ENCODE results near the gene STAG1. TPM values are rescaled to one million over a fixed set of nuclear protein-coding genes. Genes with fewer than 3 reads are reported as not detected.

STAG1 gene
- total and polyA plus RNA-seq, 4 donors, result 4.6 to 28.0 (median 16.6) TPM

GRCh38 chr3:136634821-136635220, 117.4 kb downstream of the STAG1 start:
- Histone ChIP-seq H3K36me3 (ENCODE audit: control insufficient read depth in 4 of 4, insufficient read depth in 3 of 4, low read depth in 1 of 4, low read length in 3 of 4) (no peaks in the 10 kb centered on the region), H3K9me3 (ENCODE audit: control insufficient read depth in 4 of 4, low read length in 3 of 4) (no peaks in the 10 kb centered on the region), H3K4me1 (ENCODE audit: control insufficient read depth in 4 of 4, insufficient read depth in 4 of 4, low read length in 3 of 4) (peaks cover 3 to 22% (median 9%) of the 10 kb centered on the region in 4 donors), H3K27ac (ENCODE audit: low read depth in 1 of 2, low read length in 2 of 2) (no peak overlapping the region), H3K27me3 (ENCODE audit: control insufficient read depth in 4 of 4, insufficient read depth in 4 of 4, low read length in 3 of 4) (no peaks in the 10 kb centered on the region), H3K4me3 (ENCODE audit: low read depth in 1 of 3, low read length in 3 of 3) (no peak overlapping the region), H3K9ac (ENCODE audit: low read depth in 1 of 2, low read length in 2 of 2) (no peak overlapping the region)
- no peak for TF ChIP-seq JUND (IDR thresholded peaks at IDR 0.05)
- TF ChIP-seq RAD21 (IDR thresholded peaks at IDR 0.05), result no peak
- no peak for TF ChIP-seq FOXA1 (IDR thresholded peaks at IDR 0.05)
- no peak for TF ChIP-seq FOXA2 (IDR thresholded peaks at IDR 0.05)
- no peak for TF ChIP-seq ZBTB33 (IDR thresholded peaks at IDR 0.05)
- no peak for TF ChIP-seq HNF4G (IDR thresholded peaks at IDR 0.05)
- no peak for TF ChIP-seq NR2F2 (IDR thresholded peaks at IDR 0.05)
- WGBS, result 88% methylated on average over 4 of the region's 4 CpGs
- no peak for DNase-seq (ENCODE audit: low spot score)

GRCh38 chr3:136632625-136633081, 119.5 kb downstream of the STAG1 start:
- DNase-seq (ENCODE audit: low spot score), result no peak
- H3K9ac ChIP-seq (ENCODE audit: low read depth in 1 of 2, low read length in 2 of 2), result no peak overlapping the region
- peaks cover 0 to 2% (median 0%) of the 10 kb centered on the region in 4 donors for H3K36me3 ChIP-seq (ENCODE audit: control insufficient read depth in 4 of 4, insufficient read depth in 3 of 4, low read depth in 1 of 4, low read length in 3 of 4)
- peaks cover 3 to 22% (median 9%) of the 10 kb centered on the region in 4 donors for H3K4me1 ChIP-seq (ENCODE audit: control insufficient read depth in 4 of 4, insufficient read depth in 4 of 4, low read length in 3 of 4)
- TF ChIP-seq JUND (IDR thresholded peaks at IDR 0.05), result no peak
- peak; percentile 16 for TF ChIP-seq SP1 (IDR thresholded peaks at IDR 0.05)
- TF ChIP-seq HNF4A (conservative IDR thresholded peaks at IDR 0.05), result peak; percentile 23 to 47
- no peak overlapping the region for H3K4me3 ChIP-seq (ENCODE audit: low read depth in 1 of 3, low read length in 3 of 3)
- no peaks in the 10 kb centered on the region for H3K27me3 ChIP-seq (ENCODE audit: control insufficient read depth in 4 of 4, insufficient read depth in 4 of 4, low read length in 3 of 4)
- WGBS, result 75% methylated on average over 5 of the region's 5 CpGs
- no peak overlapping the region for H3K27ac ChIP-seq (ENCODE audit: low read depth in 1 of 2, low read length in 2 of 2)
- H3K9me3 ChIP-seq (ENCODE audit: control insufficient read depth in 4 of 4, low read length in 3 of 4), result no peaks in the 10 kb centered on the region

- H3K4me1 ChIP-seq (ENCODE audit: control insufficient read depth in 4 of 4, insufficient read depth in 4 of 4, low read length in 3 of 4), result peaks cover 3 to 25% (median 11%) of the 10 kb centered on the region in 4 donors
- H3K27me3 ChIP-seq (ENCODE audit: control insufficient read depth in 4 of 4, insufficient read depth in 4 of 4, low read length in 3 of 4), result no peaks in the 10 kb centered on the region
- DNase-seq (ENCODE audit: low spot score), result no peak
- H3K4me3 ChIP-seq (ENCODE audit: low read depth in 1 of 3, low read length in 3 of 3), result no peak overlapping the region
- no peak overlapping the region for H3K27ac ChIP-seq (ENCODE audit: low read depth in 1 of 2, low read length in 2 of 2)
- peaks cover 0 to 2% (median 0%) of the 10 kb centered on the region in 4 donors for H3K36me3 ChIP-seq (ENCODE audit: control insufficient read depth in 4 of 4, insufficient read depth in 3 of 4, low read depth in 1 of 4, low read length in 3 of 4)
- H3K9me3 ChIP-seq (ENCODE audit: control insufficient read depth in 4 of 4, low read length in 3 of 4), result no peaks in the 10 kb centered on the region
- 86% methylated on average over 5 of the region's 5 CpGs for WGBS
- TF ChIP-seq YY1 (IDR thresholded peaks at IDR 0.05) (no peak), RAD21 (IDR thresholded peaks at IDR 0.05) (no peak), NR2F2 (IDR thresholded peaks at IDR 0.05) (no peak), JUND (IDR thresholded peaks at IDR 0.05) (no peak), RXRA (IDR thresholded peaks at IDR 0.05) (no peak)
- no peak overlapping the region for H3K9ac ChIP-seq (ENCODE audit: low read depth in 1 of 2, low read length in 2 of 2)
Measured at GRCh38 chr3:136631424-136631823, 120.8 kb downstream of the STAG1 start.

GRCh38 chr3:136630915-136631314, 121.3 kb downstream of the STAG1 start:
- Histone ChIP-seq H3K9me3 (ENCODE audit: control insufficient read depth in 4 of 4, low read length in 3 of 4) (no peaks in the 10 kb centered on the region), H3K4me3 (ENCODE audit: low read depth in 1 of 3, low read length in 3 of 3) (no peak overlapping the region), H3K27me3 (ENCODE audit: control insufficient read depth in 4 of 4, insufficient read depth in 4 of 4, low read length in 3 of 4) (no peaks in the 10 kb centered on the region), H3K9ac (ENCODE audit: low read depth in 1 of 2, low read length in 2 of 2) (no peak overlapping the region), H3K27ac (ENCODE audit: low read depth in 1 of 2, low read length in 2 of 2) (no peak overlapping the region), H3K36me3 (ENCODE audit: control insufficient read depth in 4 of 4, insufficient read depth in 3 of 4, low read depth in 1 of 4, low read length in 3 of 4) (peaks cover 0 to 2% (median 0%) of the 10 kb centered on the region in 4 donors), H3K4me1 (ENCODE audit: control insufficient read depth in 4 of 4, insufficient read depth in 4 of 4, low read length in 3 of 4) (peaks cover 3 to 25% (median 11%) of the 10 kb centered on the region in 4 donors)
- no peak for DNase-seq (ENCODE audit: low spot score)
- TF ChIP-seq JUND (IDR thresholded peaks at IDR 0.05) (no peak), YY1 (IDR thresholded peaks at IDR 0.05) (no peak), SP1 (IDR thresholded peaks at IDR 0.05) (no peak), TAF1 (conservative IDR thresholded peaks at IDR 0.05) (no peak), EGR1 (IDR thresholded peaks at IDR 0.05; ENCODE audit: low read depth in 2 of 2) (no peak), ZBTB33 (IDR thresholded peaks at IDR 0.05) (no peak), MAX (IDR thresholded peaks at IDR 0.05) (no peak), NR2F2 (IDR thresholded peaks at IDR 0.05) (no peak), FOXA2 (IDR thresholded peaks at IDR 0.05) (no peak), HNF4A (conservative IDR thresholded peaks at IDR 0.05) (no peak), GABPA (IDR thresholded peaks at IDR 0.05 in 1 of 2, conservative IDR thresholded peaks at IDR 0.05 in 1 of 2) (no peak), ATF3 (IDR thresholded peaks at IDR 0.05) (no peak)
- WGBS, result 42% methylated on average over 1 of the region's 1 CpG
